Mucosa of descending colon (tissue), 3 donors: Measurements from ENCODE around the gene IMMP2L. TPM values are rescaled to one million over a fixed set of nuclear protein-coding genes. Genes with fewer than 3 reads are reported as not detected.

Experiments
- ATAC-seq: fragments of 200-7000 bp; cut with Tn5 transposase; one replicate; pipeline ENCODE4 v1.9.1; 2020; ENCODE audit warnings: mild to moderate bottlenecking, moderate library complexity
- DNase-seq, 3 donors: peaks; one replicate each; pipeline ENCODE4 v3.0.0-alpha.2; 2020
- H3K36me3 ChIP-seq: fragments of 200-600 bp; one replicate; pipeline ENCODE4 v1.8.0; 2021; ENCODE audit warnings: low read depth, mild to moderate bottlenecking
- H3K4me1 ChIP-seq: fragments of 200-600 bp; one replicate; pipeline ENCODE4 v1.8.0; 2021; ENCODE audit warnings: low read depth, mild to moderate bottlenecking
- H3K4me3 ChIP-seq: fragments of 200-600 bp; one replicate; pipeline ENCODE4 v1.8.0; 2021; ENCODE audit warnings: mild to moderate bottlenecking
- H3K9me3 ChIP-seq: fragments of 200-600 bp; one replicate; pipeline ENCODE4 v1.8.0; 2021; ENCODE audit warnings: mild to moderate bottlenecking
- intact Hi-C, 2 donors: fragments of 100-400 bp; cut with DNase I in 1 of 2; cut with micrococcal nuclease in 1 of 2; formaldehyde crosslinking; loops; one replicate each; pipeline versions ENCODE4 v1.11.0 to v1.11.1; 2022; cut with DNase I, micrococcal nuclease
- total RNA-seq, 3 donors: library from RNA; stranded (reverse); fragmentation: NEBNext Ultra II Directional in 2 of 3; extraction: Animal tissue kit (Norgen Biotek cat#: 25700) in 2 of 3; gene quantifications; one replicate each; pipeline versions ENCODE4 v1.2.1 to v1.2.4, GENCODE V29; 2021 to 2023
- TF ChIP-seq, protein P1 (sequence below): fragments of 200-600 bp; IDR thresholded peaks from one replicate; pipeline ENCODE4 v1.8.0; 2022; ENCODE audit warnings: antibody characterized with exemption, mild to moderate bottlenecking
- donor health status: DM: no; HTN: no; CAD: no; lungs with moderate emphysema.
- donor health status: DM: no; HTN: no; CAD: no.
- donor health status: DM: no; HTN: yes; CAD: no.

IMMP2L gene
- total RNA-seq, 3 donors from 2014 or later: 12.1 to 20.7 (median 17.7) TPM

DNA sequence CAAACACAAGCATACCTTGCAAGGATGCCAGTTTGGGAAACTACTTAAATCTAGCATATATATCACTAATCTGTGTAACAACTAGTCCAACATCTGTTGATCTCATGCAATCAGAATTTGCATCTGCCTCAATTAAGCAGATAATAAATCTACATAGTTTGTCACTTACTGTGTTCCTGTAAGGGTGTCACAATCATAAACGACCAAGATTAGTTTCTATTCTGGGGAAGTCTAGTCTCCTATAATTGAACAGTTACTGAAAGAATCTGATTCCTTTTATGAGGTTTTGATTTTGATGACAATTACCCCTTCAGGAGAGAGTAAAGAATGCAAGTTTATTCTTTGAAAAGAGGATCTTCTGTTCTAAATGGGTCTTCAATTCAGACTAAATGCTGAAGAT is 556.8 kb downstream of the IMMP2L start:
- ATAC-seq (no peak), DNase-seq (no peak)
- intact Hi-C loops: no loop called here
- Histone ChIP-seq H3K9me3 (no peaks in the 10 kb centered on the region), H3K4me3 (no peak overlapping the region), H3K36me3 (no peaks in the 10 kb centered on the region), H3K4me1 (no peaks in the 10 kb centered on the region)
- TF ChIP-seq, protein P1, sequence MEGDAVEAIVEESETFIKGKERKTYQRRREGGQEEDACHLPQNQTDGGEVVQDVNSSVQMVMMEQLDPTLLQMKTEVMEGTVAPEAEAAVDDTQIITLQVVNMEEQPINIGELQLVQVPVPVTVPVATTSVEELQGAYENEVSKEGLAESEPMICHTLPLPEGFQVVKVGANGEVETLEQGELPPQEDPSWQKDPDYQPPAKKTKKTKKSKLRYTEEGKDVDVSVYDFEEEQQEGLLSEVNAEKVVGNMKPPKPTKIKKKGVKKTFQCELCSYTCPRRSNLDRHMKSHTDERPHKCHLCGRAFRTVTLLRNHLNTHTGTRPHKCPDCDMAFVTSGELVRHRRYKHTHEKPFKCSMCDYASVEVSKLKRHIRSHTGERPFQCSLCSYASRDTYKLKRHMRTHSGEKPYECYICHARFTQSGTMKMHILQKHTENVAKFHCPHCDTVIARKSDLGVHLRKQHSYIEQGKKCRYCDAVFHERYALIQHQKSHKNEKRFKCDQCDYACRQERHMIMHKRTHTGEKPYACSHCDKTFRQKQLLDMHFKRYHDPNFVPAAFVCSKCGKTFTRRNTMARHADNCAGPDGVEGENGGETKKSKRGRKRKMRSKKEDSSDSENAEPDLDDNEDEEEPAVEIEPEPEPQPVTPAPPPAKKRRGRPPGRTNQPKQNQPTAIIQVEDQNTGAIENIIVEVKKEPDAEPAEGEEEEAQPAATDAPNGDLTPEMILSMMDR: no peak

- no peaks in the 10 kb centered on the region for H3K4me1 ChIP-seq
- intact Hi-C loops: no loop called here
- ATAC-seq (peak; percentile 21), DNase-seq (no peak)
- H3K36me3 ChIP-seq: no peaks in the 10 kb centered on the region
- TF ChIP-seq, protein P1: no peak
- no peak overlapping the region for H3K4me3 ChIP-seq
- no peaks in the 10 kb centered on the region for H3K9me3 ChIP-seq
These were observed 557.9 kb downstream of the IMMP2L start for GRCh38 chr7:111004310-111004901.

DNA sequence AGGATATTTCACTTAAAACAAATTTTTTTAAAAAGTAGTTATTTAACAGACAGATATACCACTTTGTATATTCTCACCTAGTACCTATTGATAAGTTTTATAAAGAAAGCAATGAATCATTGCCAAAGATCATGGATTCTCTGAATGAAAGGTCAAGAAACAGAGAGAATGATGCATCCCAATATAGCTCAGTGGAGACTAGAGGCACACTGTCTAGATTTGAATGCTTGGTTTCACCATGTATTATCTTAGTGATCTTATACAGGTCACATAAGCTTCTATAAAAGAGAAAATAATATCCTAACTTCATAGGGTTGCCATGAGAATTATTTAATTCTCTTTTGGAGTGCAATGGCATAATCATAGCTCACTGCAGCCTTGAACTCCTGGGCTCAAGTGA is 558.4 kb downstream of the IMMP2L start:
- ATAC-seq: no peak
- H3K9me3 ChIP-seq: no peaks in the 10 kb centered on the region
- TF ChIP-seq, protein P1: no peak
- no peaks in the 10 kb centered on the region for H3K4me1 ChIP-seq
- no peak for DNase-seq
- no peak overlapping the region for H3K4me3 ChIP-seq
- H3K36me3 ChIP-seq: no peaks in the 10 kb centered on the region
- intact Hi-C loops: no loop called here

DNA sequence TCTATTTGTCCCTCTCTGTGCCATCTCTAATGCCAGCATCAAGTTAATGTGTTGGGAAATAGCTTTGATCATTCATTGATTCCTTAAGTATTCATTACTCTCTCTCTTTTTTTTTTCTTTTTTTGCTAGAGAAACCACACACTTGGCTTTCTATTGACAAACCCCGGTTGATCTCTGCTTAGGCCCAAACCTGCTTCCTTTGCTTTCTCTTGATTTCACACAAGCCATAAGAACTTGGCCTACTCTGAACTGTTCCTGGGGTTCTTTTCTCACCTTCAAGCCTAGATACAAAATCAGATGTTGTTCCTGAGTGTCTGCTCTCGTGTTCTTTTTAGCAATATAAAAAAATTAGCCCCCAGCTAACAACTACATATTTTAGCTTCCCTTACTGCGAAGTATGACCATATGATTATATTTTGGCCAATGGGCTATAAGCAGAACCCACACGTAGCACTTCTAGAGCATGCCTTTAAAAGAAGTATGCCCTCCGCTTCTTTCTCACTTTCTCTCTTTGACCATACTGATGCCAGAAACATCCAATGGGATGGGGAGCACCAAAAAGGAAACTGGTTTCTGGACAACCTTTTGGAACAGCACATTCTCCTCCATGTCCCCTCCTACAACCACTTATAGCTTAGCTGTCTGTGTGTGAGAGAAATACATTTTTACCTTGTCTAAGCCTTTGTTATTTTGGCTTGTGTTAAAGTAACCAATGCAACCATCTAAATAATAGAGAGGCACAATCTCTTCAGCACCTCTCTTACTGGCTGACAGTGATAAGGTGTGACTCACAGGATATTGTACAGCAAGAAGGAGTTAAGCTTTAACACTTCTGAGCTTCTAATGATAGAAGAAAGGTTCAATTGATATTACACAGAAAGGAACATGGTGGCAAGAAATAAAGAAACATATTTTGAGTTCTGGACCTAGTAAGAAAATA is 568.0 kb downstream of the IMMP2L start:
- Histone ChIP-seq H3K9me3 (no peaks in the 10 kb centered on the region), H3K4me3 (no peak overlapping the region), H3K36me3 (no peaks in the 10 kb centered on the region), H3K4me1 (no peaks in the 10 kb centered on the region)
- ATAC-seq (no peak), DNase-seq (no peak)
- TF ChIP-seq, protein P1: no peak
- intact Hi-C loops: no loop called here

- intact Hi-C loops: no loop called here
- Histone ChIP-seq H3K4me3 (no peak overlapping the region), H3K4me1 (no peaks in the 10 kb centered on the region), H3K36me3 (no peaks in the 10 kb centered on the region), H3K9me3 (no peaks in the 10 kb centered on the region)
- DNase-seq (no peak), ATAC-seq (no peak)
- TF ChIP-seq, protein P1: no peak
These were observed 573.3 kb downstream of the IMMP2L start for GRCh38 chr7:110988890-110989501.
